NCI-H1105 treated with DMSO at 0.1 percent for 48 hours (cell line): ENCODE results near the gene CPT1B.

Experiments used
- DNase-seq: peaks from one replicate; lab custom pipeline; 2025; lab: John Stamatoyannopoulos, UW

The CPT1B gene

GRCh38 chr22:50585781-50586180 lies 7.6 kb upstream of the CPT1B start:
- DNase-seq: no peak

DNA sequence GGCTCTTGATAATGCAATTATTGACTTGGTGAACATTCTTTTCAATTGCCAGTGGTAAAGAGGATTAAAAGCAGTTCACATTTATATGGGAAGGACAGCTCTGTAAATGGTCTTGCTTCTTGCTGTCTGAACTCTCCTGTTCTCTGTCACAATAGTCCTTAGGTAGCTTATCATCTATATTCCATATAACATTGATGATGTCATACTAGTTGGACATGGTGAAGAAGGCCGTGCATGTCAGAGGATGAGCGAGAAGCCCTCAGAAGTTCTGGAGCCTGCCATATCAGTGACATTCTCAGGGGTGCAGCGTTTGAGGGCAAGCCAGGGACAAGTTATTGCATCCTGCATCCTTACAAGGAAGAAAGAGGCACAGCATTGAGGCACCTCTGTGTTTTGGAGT lies 7.0 kb upstream of the CPT1B start:
- no peak for DNase-seq

DNA sequence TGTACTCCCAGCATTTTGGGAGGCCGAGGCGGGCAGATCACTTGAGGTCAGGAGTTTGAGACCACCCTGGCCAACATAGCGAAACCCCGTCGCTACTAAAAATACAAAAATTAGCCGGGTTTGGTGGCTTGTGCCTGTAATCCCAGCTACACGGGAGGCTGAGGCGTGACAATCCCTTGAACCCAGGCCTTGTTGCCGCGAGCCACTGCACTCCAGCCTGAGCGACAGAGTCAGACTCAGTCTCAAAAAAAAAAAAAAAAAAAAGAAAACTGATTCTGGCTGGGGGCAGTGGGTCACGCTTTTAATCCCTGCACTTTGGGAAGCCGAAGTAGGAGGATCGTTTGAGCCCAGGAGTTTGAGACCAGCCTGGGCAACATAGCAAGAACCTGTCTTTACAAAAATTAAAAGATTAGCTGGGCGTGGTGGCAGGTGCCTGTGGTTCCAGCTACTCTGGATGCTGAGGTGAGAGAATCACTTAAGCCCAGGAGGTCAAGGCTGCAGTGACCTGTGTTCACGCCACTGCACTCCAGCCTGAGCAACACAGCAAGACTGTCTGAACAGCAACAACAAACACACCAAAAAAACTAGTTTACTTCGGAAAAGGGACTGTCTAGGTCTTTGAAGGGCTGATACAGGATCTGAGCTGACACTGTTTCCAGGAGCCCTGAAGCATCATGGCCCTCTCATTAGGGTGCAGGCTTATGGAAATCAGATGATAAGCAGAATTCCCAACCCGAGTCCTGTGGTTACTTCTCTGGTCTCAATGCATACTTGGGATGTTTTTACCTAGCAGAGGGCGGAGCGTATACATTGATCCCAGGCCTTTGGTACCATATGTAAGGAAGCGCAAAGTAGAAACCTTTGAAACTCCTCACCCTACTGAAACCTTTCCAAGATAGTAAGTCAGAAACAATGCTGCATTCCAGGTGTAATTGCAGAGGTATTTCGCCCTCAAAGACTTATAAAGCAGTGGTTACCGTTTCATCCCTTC lies 6.2 kb upstream of the CPT1B start:
- DNase-seq: no peak

- no peak for DNase-seq
Observed at GRCh38 chr22:50583294-50583861, 5.2 kb upstream of the CPT1B start.

GRCh38 chr22:50582493-50583293 lies 4.5 kb upstream of the CPT1B start, which contains the start of gene CHKB:
CHKB (minus strand) TSS chr22:50582849; CDS start chr22:50582781, 68 bp downstream.
- DNase-seq: peak; percentile 98

- peak; percentile 57 for DNase-seq
Observed at GRCh38 chr22:50581950-50582492, 3.8 kb upstream of the CPT1B start.

DNA sequence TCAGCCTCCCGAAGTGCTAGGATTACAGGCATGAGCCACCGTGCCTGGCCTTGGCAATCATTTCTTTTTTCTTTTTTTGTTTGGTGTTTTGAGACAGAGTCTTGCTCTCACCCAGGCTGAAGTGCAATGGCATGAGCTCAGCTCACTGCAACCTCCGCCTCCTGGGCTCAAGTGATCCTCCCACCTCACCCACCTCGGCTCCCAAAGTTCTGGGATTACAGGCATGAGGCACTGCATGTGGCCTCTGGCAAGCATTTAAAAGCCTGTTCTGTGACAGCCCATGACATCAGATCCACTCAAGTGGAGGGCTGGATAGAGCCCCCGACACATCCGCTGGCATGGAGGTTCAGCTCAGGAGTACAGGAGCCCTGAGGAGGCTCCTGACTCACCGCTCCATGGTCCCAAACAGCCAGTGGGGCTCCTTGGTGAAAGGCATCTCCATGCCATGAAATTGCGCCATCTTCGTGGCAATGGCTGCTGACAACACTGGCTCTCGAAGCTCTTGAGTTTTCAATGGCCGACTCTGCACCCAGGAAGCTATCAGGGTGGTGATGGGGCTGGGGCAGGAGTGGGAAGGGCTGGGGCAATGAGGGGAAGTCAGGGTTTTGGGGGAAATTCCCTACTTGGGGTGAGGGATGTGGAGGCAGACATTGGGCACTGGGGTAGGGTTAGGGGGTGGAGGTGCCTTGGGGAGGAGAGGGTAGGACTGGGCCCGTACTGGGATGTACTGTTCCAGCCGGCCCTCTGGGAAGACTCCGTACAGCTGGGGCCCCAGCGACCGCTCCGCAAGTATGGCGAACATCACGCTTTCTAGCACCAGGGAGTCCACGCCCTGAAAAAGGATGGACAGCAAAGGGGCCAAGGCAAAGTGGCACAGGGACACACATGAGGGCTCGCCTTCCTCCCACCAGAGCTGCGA lies 3.1 kb upstream of the CPT1B start:
- DNase-seq: no peak

DNA sequence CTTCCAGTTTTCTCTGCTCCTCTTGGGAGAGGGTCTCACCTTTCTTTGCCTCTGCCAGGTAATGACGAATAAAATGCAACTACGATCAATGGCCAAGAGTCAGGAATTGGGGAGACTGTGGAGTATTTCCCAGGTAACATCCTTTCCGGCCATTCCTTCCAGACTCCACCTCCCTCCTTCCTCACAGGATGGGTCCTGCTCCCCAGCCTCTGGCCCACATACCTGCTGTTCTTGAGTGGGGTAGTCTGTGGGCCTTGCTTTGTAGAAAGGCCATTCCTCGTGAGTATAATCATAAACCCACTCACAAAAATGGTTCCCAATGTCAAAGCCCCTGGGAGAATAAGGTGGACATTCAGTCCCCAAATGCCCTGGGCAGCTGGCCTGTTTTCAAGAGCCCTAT lies 1.5 kb upstream of the CPT1B start:
- DNase-seq: no peak

DNA sequence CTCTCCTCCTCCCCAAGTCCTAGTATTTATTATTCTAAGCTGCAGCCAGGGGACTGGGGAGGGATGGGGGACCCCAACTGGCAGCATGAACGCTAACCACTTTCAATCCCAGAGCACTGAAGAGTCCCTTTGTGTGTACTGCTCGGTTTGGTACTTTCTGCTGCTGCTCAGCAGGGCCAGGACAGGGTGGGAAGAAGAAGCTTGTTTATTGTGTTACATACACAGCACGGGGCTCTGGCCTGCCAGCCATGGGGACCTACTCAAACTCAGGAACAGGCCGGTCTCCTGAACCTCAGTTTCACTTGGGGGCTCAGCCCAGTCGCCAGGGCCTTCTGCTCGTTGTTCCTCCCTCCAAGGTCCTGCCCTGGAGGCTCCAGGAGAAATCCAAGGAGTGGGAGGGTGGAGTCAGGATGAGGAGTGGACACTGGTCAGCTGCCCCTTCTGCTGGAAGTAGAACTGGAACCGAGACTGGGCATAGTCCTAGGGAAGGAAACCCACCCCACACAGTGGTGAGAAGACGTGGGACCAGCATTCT lies 616 bp upstream of the CPT1B start:
- no peak for DNase-seq

GRCh38 chr22:50577697-50577986 lies 585 bp downstream of the CPT1B start:
- no peak for DNase-seq

DNA sequence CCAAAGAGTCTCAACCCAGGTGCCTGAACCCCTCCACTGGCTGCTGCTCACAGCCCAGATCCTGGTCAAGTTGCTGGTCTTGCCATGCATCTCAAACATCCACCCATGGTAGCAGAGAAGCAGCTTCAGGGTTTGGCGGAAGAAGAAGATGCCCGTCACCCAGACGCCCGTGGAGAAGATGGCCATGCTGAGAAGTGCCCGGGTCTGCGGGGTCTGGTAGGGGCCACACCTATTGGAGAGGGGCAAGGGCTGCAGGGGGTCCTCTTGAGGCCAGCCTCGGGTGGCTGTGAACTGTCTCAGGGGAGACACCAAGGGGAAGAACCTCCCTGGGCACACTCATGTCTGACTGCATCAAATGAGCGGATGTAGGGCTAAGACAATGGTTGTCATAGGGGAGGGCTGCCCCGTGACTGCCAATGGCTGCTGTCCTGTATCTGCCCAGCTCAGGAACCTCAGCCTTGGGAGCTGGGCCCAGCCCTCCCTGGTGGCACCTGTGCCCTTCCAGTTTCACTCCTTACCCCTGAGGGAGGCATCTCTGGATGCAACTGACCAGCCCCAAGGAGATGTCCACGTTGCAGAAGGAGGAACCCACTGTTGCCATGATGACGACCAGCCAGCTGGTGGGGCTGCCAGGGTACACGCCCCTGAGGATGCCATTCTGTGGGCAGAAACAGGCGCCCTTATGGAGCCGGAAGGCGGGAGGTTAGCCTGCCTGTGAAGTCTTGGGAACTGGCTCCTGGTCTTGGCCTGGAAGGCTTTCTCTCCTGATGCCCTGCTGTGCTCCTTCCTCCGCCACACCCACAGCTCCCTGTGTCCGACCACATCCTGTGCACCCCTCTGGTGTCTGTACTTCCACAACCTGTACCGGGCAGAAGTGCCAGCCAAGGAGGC lies 1.2 kb downstream of the CPT1B start:
- DNase-seq: no peak

DNA sequence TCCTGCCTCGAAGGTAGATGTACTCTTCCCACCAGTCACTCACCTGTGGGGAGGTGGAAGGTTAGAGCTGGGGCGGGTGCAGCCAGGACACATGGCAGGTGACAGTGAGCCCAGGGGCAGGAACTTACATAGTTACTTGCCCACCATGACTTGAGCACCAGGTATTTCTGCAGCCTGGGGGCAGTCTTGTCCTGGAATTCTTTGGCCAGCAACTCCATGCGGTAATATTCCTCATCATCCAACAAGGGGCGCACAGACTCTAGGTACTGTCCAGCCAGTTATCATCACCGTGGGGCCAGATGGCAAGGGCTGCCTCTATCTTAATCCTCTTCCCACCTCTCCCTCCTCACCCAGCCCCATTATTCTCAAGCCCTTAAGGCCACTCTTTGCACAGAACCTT lies 2.2 kb downstream of the CPT1B start:
- no peak for DNase-seq

- DNase-seq: no peak
Observed at GRCh38 chr22:50575426-50575941, 2.7 kb downstream of the CPT1B start.

GRCh38 chr22:50574383-50574755 lies 3.9 kb downstream of the CPT1B start:
- no peak for DNase-seq

GRCh38 chr22:50573491-50574382 lies 4.5 kb downstream of the CPT1B start:
- no peak for DNase-seq

DNA sequence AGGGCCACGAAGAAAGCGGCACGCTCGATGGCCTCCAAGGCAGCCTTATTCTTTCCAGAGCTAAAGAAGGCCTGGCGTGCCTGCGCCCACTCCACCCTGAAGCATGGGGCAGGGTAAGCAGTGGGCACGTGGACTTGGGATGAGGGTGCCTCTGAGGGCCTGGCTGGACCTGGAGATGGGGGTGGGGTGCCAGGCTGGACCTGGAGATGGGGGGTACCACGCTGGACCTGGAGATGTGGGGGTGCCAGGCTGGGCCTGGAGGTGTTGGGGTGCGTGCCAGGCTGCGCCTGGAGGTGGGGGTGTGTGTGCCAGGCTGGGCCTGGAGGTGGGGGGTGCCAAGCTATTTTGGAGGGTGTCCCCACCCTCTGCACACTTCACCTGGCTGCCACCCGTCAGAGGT lies 5.3 kb downstream of the CPT1B start:
- no peak for DNase-seq

DNA sequence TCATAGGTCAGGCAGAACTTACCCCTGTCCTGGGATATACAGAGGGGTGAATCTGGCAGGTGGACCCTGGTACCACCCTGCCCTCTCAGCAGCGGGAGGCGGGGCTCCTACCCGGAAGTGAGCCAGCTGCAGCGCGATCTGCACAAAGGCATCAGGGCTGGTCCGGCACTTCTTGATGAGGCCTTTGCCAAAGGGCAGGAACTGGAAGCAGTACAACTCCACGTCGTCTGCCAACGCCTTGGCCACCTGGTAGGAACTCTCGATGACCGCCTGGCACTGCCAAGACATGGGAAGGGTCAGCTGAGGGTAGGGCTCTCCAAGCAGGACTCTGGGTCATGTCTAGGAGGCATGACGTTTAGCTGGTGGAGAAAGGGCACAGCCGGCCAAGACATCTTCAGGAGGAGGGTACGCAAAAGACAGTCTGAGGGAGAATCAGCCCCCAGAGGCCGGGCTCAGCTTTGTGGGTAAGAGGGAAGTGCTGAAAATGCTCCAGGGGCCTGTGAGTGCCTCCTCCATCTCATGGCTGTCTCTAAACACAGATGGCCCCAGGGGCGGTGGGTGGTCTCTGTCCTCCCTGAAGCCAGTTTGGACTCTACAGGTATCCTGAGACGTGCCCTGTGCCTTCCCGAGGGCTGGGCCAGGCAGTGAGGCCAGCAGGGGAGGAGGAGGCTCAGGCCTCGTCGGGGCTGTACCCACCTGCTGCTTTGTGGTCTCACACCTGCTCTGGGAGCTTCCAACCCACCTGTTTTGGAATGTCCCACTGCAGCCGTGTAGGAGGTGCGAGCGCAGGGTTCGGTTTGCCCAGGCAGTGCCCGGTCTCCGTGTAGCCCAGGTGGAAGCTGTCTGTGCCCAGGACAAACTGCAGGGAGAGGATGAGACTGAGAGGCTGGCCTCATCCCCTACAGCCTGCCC lies 6.7 kb downstream of the CPT1B start:
- no peak for DNase-seq

GRCh38 chr22:50570861-50571260 lies 7.4 kb downstream of the CPT1B start:
- no peak for DNase-seq
